Stimulated activated CD8-positive, alpha-beta memory T cell treated with anti-CD3 and anti-CD28 coated beads, Interleukin-7, amount 100 ng/mL, for 4 hours (primary cell): ENCODE data around the gene FCER2.

Experiments
- DNase-seq, 2 donors: peaks; one replicate each; pipeline ENCODE4 v3.0.0-alpha.2; 2020; ENCODE audit warnings: low read depth in 2 of 2

The FCER2 gene

DNA sequence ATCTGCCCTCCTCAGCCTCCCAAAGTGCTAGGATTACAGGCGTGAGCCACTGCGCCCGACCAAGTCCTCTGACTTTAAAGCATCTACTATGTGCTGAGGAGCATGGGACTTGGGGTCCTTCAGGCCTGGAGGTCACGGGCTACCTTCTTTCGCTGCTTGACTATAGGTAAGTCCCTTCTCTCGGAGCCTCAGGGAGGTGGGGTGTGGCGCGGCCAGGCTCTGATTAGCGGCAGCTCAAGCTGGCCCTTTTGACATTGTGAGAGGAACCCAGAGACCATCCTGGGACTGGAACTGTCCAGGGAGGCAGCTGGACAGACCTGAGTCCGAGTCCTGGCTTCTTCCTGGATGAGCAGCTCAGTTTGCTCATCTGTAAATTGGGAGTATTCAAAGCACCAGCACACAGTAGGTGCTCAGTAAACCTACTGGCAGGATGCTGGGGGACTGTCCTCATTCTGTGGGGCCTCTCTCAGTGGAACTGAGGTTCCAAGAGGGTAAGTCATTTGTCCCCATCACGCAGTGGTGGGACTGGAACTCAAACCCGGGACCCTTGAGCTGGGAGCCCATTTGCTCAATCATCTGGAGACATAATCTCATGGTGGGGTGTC lies 780 bp downstream of the FCER2 start:
- DNase-seq = no peak

DNA sequence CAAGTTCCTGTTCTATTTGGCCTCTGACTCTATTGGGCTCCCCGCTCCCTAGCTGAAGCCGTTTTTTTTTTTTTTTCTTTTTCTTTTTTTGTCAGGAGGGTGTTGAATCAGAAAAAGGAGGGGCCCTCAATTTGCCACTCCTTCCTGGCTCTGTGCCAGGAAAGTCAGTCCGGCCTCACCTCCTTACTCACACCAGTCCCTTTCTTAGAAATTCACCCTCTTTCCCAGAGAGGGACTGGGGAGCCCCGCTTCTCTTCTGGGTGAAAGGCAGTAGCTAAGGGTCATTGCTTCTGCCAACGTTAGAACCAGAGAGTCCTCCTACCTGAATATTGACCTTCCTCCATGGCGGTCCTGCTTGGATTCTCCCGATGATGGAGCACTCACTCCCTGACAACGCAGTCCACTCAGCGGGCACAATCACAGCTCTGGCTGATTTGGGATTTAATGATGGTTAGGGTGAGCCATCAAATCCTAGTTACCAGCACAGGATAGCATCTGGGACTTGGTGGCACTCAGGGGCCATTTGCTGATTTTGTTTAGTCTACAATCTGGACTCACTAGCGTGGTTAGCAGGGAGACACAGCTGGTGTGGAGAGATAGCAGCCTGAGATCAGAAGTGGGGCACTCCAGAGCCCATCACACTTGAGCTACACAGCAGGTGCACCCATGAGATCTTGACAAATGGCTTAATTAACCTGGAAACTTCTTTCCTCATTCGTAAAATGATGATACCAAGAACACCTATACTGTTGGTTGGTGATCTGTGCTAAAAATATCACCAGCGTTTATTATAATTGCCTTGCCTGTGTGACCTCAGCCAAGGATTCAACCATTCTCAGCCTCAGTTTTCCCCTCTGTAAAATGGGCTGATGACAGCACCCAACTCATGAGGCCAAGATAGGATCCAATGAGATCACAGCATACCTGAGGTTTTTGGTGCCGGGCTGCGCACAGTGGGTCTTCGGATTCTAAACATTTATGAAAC lies 2.2 kb downstream of the FCER2 start:
- no peak for DNase-seq

DNA sequence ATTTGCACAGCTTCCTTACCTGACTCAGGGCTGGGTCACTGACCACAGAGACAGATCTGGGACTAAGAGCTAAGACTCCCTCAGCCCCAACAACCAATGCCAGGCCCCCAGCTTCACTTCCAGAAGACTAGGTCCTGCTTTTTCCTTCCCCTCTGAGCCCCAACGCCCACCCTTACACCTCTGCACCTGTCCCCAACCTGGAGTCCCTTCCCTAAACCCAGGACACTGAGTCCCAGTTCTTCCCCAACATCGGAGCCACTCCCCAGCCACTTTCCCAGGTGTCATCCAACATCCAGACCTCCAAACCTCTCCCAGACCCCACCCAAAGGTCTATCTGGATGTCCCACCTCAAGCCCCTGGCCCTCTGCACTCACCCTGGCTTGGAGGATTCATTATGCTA lies 2.9 kb downstream of the FCER2 start:
- DNase-seq = no peak

DNA sequence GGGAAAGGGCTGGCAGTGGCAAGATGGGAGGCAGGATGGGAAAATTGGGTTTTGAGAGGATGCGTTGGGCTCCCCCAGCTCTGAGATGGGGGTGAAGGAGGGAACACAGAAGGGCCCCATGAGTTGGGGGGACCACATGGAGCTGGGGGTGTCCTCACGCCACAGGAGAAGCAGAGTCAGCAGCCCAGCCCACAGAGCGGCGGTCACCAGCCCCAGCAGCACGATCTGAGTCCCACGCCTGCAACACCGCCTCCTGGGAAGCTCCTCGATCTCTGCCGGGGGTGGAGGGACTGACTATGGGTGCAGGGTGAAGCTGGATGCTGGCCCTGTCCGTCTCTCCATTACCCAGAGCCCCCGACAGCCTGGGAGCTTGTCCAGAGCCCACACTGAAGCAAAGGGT lies 3.3 kb downstream of the FCER2 start:
- no peak for DNase-seq

DNA sequence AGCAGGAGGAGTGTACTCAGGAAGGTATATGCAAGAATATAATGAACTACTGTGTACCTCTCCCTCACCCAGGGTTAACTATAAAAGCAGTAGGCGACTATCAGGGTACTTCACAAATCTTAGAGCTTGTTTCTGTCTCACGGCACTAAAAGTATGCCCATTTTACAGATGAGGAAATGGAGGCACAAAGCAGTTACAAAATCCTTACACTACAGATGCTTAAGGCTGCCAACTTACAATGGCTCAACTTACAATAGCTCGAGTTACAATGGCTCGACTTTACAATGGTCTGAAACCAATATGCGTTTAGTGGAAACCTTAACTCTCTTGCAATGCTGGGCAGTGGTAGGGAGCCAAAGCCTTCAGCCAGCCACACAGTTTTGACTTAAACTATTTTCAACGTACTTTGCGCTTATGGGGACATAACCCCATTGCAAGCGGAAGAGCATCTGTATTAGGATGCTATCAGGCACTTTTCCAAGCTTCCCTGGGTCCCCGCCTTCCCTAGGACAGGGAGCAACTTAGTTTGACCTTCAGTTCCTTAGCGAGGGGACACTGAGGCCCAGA lies 4.1 kb downstream of the FCER2 start:
- no peak for DNase-seq

- no peak for DNase-seq
Measured at GRCh38 chr19:7694499-7694898, 7.4 kb downstream of the FCER2 start.

DNA sequence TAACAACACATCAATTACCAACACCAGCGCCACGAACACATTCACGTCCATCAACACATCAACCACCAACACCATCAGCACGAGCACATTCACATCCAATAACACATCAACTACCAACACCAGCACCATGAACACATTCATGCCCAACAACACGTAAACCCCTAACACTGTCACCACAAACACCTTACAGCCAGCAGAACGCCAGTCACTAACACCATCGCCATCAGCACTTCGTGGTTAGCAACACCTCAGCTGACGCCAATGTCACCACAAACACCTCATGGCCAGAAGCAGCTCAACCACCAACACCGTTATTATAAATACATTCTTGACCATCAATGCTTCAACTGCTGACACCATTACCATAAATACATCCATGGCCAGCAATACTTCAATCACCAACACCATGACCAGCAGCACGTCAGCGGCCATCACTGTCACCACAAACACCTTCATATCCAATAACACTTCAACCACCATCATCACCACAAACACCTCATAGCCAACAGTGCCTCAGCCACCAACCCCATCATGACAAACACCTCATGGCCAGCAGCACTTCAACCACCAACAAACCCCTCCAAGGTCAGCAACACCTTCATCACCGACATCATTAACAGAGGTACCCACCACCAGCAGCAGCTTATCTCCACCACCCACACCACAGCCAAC lies 9.4 kb downstream of the FCER2 start:
- DNase-seq = no peak

GRCh38 chr19:7691497-7691896 lies 10.4 kb downstream of the FCER2 start:
- no peak for DNase-seq

GRCh38 chr19:7690779-7691258 lies 11.1 kb downstream of the FCER2 start:
- DNase-seq = no peak

- DNase-seq = no peak
Measured at GRCh38 chr19:7689165-7689564, 12.8 kb downstream of the FCER2 start.

DNA sequence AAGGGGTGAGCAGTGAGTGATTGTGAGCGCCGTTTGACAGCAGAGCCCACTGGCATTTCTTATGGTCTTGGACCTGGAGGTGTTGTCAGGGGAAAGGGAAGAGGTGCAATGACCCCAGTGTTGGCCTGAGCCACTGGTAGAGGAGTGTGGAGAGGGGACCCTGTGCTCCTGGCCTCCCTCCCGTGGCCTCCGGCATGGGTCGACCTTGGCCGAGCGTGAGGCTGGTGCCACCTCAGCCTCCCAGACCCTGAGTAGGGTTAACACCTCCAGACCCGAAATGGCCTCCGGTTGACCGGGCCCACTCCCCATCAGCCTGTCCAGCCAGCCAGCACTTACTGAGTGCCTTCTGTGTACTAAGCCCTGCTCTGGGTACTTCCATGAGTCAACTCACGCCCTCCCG lies 14.8 kb downstream of the FCER2 start:
- DNase-seq = no peak

GRCh38 chr19:7685546-7686445 lies 16.1 kb downstream of the FCER2 start:
- no peak for DNase-seq

- no peak for DNase-seq
Measured at GRCh38 chr19:7682175-7682855, 19.6 kb downstream of the FCER2 start.

- peak; percentile 70 to 80 for DNase-seq
Measured at GRCh38 chr19:7681340-7682174, 20.4 kb downstream of the FCER2 start.

DNA sequence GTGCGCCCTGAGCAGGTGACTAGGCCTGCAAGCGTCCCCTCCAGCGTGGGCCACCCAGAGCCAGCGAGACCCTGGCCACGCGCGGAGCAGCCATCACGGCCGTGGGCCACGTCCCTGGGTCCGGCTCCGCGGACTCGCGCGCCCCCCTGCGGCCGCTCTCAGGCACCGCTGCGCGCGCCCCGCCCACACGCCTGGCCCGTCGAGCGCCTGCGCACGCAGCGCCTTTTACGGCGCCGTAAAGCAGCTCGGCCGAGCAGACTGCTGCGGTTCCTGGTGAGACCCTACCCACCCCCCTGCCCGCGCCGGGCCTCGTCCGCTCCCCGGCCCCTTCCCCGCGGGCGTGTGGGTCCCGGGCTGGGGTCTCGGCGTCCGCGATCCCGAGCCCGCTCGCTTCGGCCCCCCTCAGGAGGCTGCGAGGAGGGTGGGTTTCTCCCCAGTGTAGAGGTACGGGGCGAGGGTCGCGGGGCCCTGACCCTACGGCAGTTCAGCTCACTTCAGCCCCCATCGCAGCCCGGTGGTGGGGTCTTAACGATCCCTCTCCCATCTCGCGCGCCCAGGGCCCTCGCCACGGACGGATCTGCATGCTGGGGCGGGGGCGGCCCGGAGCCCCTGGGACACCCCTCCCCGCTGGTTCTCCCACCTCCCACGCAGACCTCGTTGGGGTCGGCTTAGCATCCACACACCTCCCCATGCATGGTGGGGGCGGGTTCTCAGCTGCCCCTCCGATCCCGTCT lies 21.2 kb downstream of the FCER2 start, which contains the start of gene TRAPPC5:
Gene TRAPPC5, plus strand, starts transcription at position 228 of the 734 bp plus-strand sequence. CDS start 1,421 bp downstream, outside the sequence.
- peak; percentile 58 to 83 for DNase-seq

DNA sequence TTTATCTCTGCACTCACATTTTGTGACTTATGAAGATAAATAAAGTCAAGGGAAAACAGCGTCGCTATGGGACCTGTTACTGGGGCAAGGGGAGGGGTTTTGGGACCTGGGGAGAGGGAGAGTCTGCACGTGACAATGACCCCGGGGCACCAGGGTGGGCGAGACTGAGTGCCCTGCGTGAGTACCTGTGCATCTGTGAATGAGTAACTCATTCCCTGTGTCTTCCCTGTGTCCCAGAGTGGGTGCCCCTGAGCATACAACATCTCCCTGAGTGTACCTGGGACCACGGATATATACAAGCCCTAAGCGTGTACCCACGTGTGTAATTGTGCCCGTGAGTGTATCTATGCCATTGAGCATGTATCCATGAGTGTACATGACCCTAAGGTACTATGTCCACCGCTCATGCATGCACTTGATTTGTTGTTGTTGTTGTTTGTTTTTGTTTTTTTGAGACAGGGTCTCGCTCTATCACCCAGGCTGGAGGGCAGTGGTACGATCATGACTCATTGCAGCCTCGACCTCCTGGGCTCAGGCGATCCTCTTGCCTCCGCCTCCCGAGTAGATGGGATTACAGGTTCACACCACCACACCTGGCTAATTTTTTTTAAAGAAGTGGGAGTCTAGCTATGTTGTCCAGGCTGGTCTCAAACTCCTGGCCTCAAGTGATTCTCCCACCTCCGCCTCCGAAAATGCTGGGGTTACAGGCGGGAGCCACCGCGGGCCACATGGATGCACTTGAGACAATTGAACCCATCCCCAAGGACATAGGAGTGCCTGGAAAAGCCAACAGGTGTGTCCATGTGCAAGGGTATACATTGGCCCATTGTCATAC lies 21.9 kb downstream of the FCER2 start:
- DNase-seq = no peak

GRCh38 chr19:7678971-7679751 lies 22.8 kb downstream of the FCER2 start:
- DNase-seq = peak; percentile 46 to 63
